Measurements from ENCODE around the gene RGS4. TPM values are rescaled to one million over a fixed set of nuclear protein-coding genes. Genes with fewer than 3 reads are reported as not detected.

RGS4 gene
- total and polyA plus RNA-seq, 2 of the 13 experiments (the other 11 are each of a cell fraction or from before 2014, with no cell fraction given), result not detected

- ATAC-seq, result no peak
- CTCF ChIA-PET (ENCODE audit: low intra/inter-chr PET ratio, low total read pairs), result no interaction called here
- Histone ChIP-seq H4K20me1 (ENCODE audit: insufficient read depth, low read length) (no peaks in the 10 kb centered on the region), H3K36me3 (replicated peaks in 1 of 2; ENCODE audit: control insufficient read depth in 1 of 2, insufficient read depth in 2 of 2, low read length in 2 of 2) (no peaks in the 10 kb centered on the region), H3K27ac (ENCODE audit: extremely low read length, insufficient read depth, low read length) (no peak overlapping the region), H2AFZ (ENCODE audit: low read length) (no peak overlapping the region), H3K4me2 (ENCODE audit: low read depth, low read length) (no peak overlapping the region), H3K27me3 (ENCODE audit: control insufficient read depth in 1 of 2, insufficient read depth in 2 of 2, low read length in 2 of 2) (no peaks in the 10 kb centered on the region; a peak in 1 of 5 replicates), H3K79me2 (ENCODE audit: insufficient read depth, low read length) (no peaks in the 10 kb centered on the region), H3K9me3 (ENCODE audit: low read length) (no peaks in the 10 kb centered on the region), H3K4me3 (replicated peaks in 1 of 3; ENCODE audit: insufficient read depth in 1 of 3, low read depth in 2 of 3, low read length in 3 of 3) (no peak overlapping the region), H3K4me1 (ENCODE audit: insufficient read depth, low read length) (no peaks in the 10 kb centered on the region), H3K9ac (ENCODE audit: insufficient read depth, low read depth, low read length) (no peak overlapping the region)
- in situ Hi-C loops (cut with HindIII; ENCODE audit: extremely low pct_ligation_motif_present, low pct_unique_long_range_greater_than_20kb), result no loop called here
- no TSS peak for BruUV-seq (replicated peaks)
- intact Hi-C loops (cut with micrococcal nuclease; ENCODE audit: unreplicated experiment), result no loop called here
- TF ChIP-seq ADNP (CRISPR knock-in tag; IDR thresholded peaks at IDR 0.05) (no peak), ZBTB42 (CRISPR knock-in tag; IDR thresholded peaks at IDR 0.05) (no peak), ZFP36L1 (CRISPR knock-in tag; IDR thresholded peaks at IDR 0.05) (no peak), ZFP36L2 (CRISPR knock-in tag; IDR thresholded peaks at IDR 0.05) (no peak), ZBTB44 (CRISPR knock-in tag; IDR thresholded peaks at IDR 0.05) (no peak), ZNF136 (CRISPR knock-in tag; IDR thresholded peaks at IDR 0.05; ENCODE audit: low read depth) (no peak), KLF16 (CRISPR knock-in tag; IDR thresholded peaks at IDR 0.05) (no peak), TFDP2 (CRISPR knock-in tag; IDR thresholded peaks at IDR 0.05) (no peak), HNRNPK (IDR thresholded peaks at IDR 0.05; ENCODE audit: low read depth, low read length, poor library complexity, severe bottlenecking) (no peak), SATB2 (CRISPR knock-in tag; IDR thresholded peaks at IDR 0.05) (no peak), SMC3 (IDR thresholded peaks at IDR 0.05; ENCODE audit: low read length) (no peak)
- TF ChIP-seq, protein P1, sequence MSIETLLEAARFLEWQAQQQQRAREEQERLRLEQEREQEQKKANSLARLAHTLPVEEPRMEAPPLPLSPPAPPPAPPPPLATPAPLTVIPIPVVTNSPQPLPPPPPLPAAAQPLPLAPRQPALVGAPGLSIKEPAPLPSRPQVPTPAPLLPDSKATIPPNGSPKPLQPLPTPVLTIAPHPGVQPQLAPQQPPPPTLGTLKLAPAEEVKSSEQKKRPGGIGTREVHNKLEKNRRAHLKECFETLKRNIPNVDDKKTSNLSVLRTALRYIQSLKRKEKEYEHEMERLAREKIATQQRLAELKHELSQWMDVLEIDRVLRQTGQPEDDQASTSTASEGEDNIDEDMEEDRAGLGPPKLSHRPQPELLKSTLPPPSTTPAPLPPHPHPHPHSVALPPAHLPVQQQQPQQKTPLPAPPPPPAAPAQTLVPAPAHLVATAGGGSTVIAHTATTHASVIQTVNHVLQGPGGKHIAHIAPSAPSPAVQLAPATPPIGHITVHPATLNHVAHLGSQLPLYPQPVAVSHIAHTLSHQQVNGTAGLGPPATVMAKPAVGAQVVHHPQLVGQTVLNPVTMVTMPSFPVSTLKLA (IDR thresholded peaks at IDR 0.05), result no peak
- no peak for DNase-seq (ENCODE audit: low spot score)
- WGBS (ENCODE audit: low lambda C conversion rate), result 0% methylated on average over 1 of the region's 1 CpG
- POLR2A ChIA-PET, result no interaction called here
- no peak for FAIRE-seq
These were observed 26.1 kb downstream of the RGS4 start for GRCh38 chr1:163095213-163095612.

All from HepG2 (cell line).